Left renal pelvis (tissue), 4 donors: Measurements from ENCODE around the gene TPR. TPM values are rescaled to one million over a fixed set of nuclear protein-coding genes. Genes with fewer than 3 reads are reported as not detected.

Experiments
- DNase-seq, 4 donors: peaks; one replicate each; pipeline ENCODE4 v3.0.0-alpha.2; 2013; ENCODE audit warnings: low read depth in 4 of 4, low spot score in 3 of 4
- polyA plus RNA-seq, 4 donors: library from polyadenylated mRNA; unstranded; fragments of 120-200 nt; gene quantifications; one replicate each; pipeline ENCODE4 v1.2.1, GENCODE V29; 2013; ENCODE audit not compliant: insufficient read length in 4 of 4

The TPR gene
- polyA plus RNA-seq, 4 donors: 84.6 to 113 (median 110) TPM

GRCh38 chr1:186330758-186331157 is 44.3 kb downstream of the TPR start:
- DNase-seq: no peak

GRCh38 chr1:186327331-186327730 is 47.7 kb downstream of the TPR start:
- DNase-seq: no peak

- DNase-seq: no peak
Observed at GRCh38 chr1:186326009-186326408, 49.0 kb downstream of the TPR start.

- DNase-seq: no peak
Observed at GRCh38 chr1:186325239-186325638, 49.8 kb downstream of the TPR start.

GRCh38 chr1:186323865-186324264 is 51.2 kb downstream of the TPR start:
- DNase-seq: no peak

- no peak for DNase-seq
Observed at GRCh38 chr1:186315570-186315969, 59.5 kb downstream of the TPR start.

- no peak for DNase-seq
Observed at GRCh38 chr1:186311375-186312051, 63.5 kb downstream of the TPR start.

GRCh38 chr1:186310307-186310706 is 64.7 kb downstream of the TPR start:
- no peak for DNase-seq

- DNase-seq: no peak
Observed at GRCh38 chr1:186308264-186309060, 66.6 kb downstream of the TPR start.

- no peak for DNase-seq
Observed at GRCh38 chr1:186307445-186307844, 67.6 kb downstream of the TPR start.

GRCh38 chr1:186306533-186306932 is 68.5 kb downstream of the TPR start:
- DNase-seq: no peak

GRCh38 chr1:186304982-186305949 is 69.8 kb downstream of the TPR start:
- DNase-seq: no peak

GRCh38 chr1:186303911-186304310 is 71.1 kb downstream of the TPR start:
- DNase-seq: no peak

- no peak for DNase-seq
Observed at GRCh38 chr1:186302381-186302920, 72.6 kb downstream of the TPR start.

- no peak for DNase-seq
Observed at GRCh38 chr1:186301448-186301847, 73.6 kb downstream of the TPR start.

GRCh38 chr1:186300056-186300455 is 75.0 kb downstream of the TPR start:
- no peak for DNase-seq

- no peak for DNase-seq
Observed at GRCh38 chr1:186299570-186299969, 75.5 kb downstream of the TPR start.

GRCh38 chr1:186298851-186299250 is 76.2 kb downstream of the TPR start:
- no peak for DNase-seq

GRCh38 chr1:186297439-186298045 is 77.5 kb downstream of the TPR start:
- DNase-seq: no peak

- DNase-seq: no peak
Observed at GRCh38 chr1:186295980-186296379, 79.1 kb downstream of the TPR start, which contains the start of gene PRG4. Gene PRG4, plus strand, starts transcription at chr1:186296279.
